GM23338 (cell line): Measurements from ENCODE around the gene SF3A1. TPM values are rescaled to one million over a fixed set of nuclear protein-coding genes. Genes with fewer than 3 reads are reported as not detected.

Experiments used
- ATAC-seq: fragments of 200-7000 bp; cut with Tn5 transposase; 3 replicates; pipeline ENCODE4 v1.9.1; 2020
- DNase-seq: peaks from one replicate; pipeline ENCODE4 v3.0.0-alpha.2; 2015; ENCODE audit warnings: low spot score
- H2AFZ ChIP-seq: fragments of 200-600 bp; sonication (generic); 2 replicates; pipeline ENCODE4 v1.8.0; 2016; ENCODE audit warnings: antibody characterized with exemption, mild to moderate bottlenecking, moderate library complexity
- H3F3A ChIP-seq: fragments of 200-600 bp; sonication (generic); replicated peaks from 2 replicates; pipeline ENCODE4 v1.8.0; 2017; ENCODE audit warnings: antibody characterized with exemption, mixed run types, low read depth
- H3K27ac ChIP-seq: fragments of 200-600 bp; sonication (generic); 2 replicates; pipeline ENCODE4 v1.6.1; 2016; ENCODE audit warnings: low read depth
- H3K27me3 ChIP-seq: fragments of 200-600 bp; sonication (generic); 2 replicates; pipeline ENCODE4 v1.8.0; 2016; ENCODE audit warnings: mild to moderate bottlenecking, mixed run types, moderate library complexity; ENCODE audit not compliant: insufficient read depth
- H3K36me3 ChIP-seq: fragments of 200-600 bp; sonication (generic); 2 replicates; pipeline ENCODE4 v1.8.0; 2016; ENCODE audit warnings: mild to moderate bottlenecking; ENCODE audit not compliant: insufficient read depth
- H3K4me1 ChIP-seq: fragments of 200-600 bp; sonication (generic); 2 replicates; pipeline ENCODE4 v1.8.0; 2016; ENCODE audit warnings: mild to moderate bottlenecking, moderate library complexity; ENCODE audit not compliant: insufficient read depth
- H3K4me2 ChIP-seq: fragments of 200-600 bp; sonication (generic); 2 replicates; pipeline ENCODE4 v1.7.1; 2017; ENCODE audit warnings: mixed run types
- H3K4me3 ChIP-seq: fragments of 200-600 bp; sonication (generic); 2 replicates; pipeline ENCODE4 v1.6.1; 2016; ENCODE audit warnings: mixed run types
- H3K79me2 ChIP-seq: fragments of 200-600 bp; sonication (generic); replicated peaks from 2 replicates; pipeline ENCODE4 v1.8.0; 2017; ENCODE audit warnings: mild to moderate bottlenecking; ENCODE audit not compliant: insufficient read depth
- H3K9me2 ChIP-seq: fragments of 200-600 bp; sonication (generic); 2 replicates; pipeline ENCODE4 v1.8.0; 2017; ENCODE audit not compliant: insufficient read depth
- H4K20me1 ChIP-seq: fragments of 200-600 bp; sonication (generic); replicated peaks from 2 replicates; pipeline ENCODE4 v1.8.0; 2017; ENCODE audit warnings: mild to moderate bottlenecking; ENCODE audit not compliant: insufficient read depth
- H3K27ac Mint-ChIP-seq: 2 replicates; pipeline ENCODE4 v1.8.0; 2020; ENCODE audit warnings: inconsistent platforms, mild to moderate bottlenecking, moderate library complexity, mixed read lengths
- H3K27me3 Mint-ChIP-seq: 3 replicates; pipeline ENCODE4 v1.8.0; 2022; ENCODE audit warnings: low read depth, mild to moderate bottlenecking, moderate library complexity, mixed read lengths, inconsistent platforms; ENCODE audit not compliant: insufficient read depth, poor library complexity
- H3K36me3 Mint-ChIP-seq: 3 replicates; pipeline ENCODE4 v1.8.0; 2021; ENCODE audit warnings: low read depth, mild to moderate bottlenecking, inconsistent platforms, moderate library complexity, mixed read lengths
- H3K4me1 Mint-ChIP-seq: 3 replicates; pipeline ENCODE4 v1.8.0; 2020; ENCODE audit warnings: mild to moderate bottlenecking, inconsistent platforms, mixed read lengths
- H3K4me3 Mint-ChIP-seq: 3 replicates; pipeline ENCODE4 v1.8.0; 2021; ENCODE audit warnings: moderate library complexity, mild to moderate bottlenecking, inconsistent platforms, mixed read lengths
- H3K9me3 Mint-ChIP-seq: 3 replicates; pipeline ENCODE4 v1.8.0; 2020; ENCODE audit warnings: moderate library complexity, mild to moderate bottlenecking, inconsistent platforms, mixed read lengths
- CREB1 ChIP-seq: fragments of 250-450 bp; sonication (Bioruptor Pico); IDR thresholded peaks from 2 replicates; pipeline ENCODE4 v1.5.0; 2020; ENCODE audit warnings: low read depth, mild to moderate bottlenecking, moderate library complexity
- CTCF ChIP-seq, 2 experiments: fragments of 200-600 bp in 1 of 2; sonication (generic) in 1 of 2; conservative IDR thresholded peaks; 2 replicates each; pipeline versions ENCODE4 v1.5.1 to v1.6.1; 2016 to 2017; ENCODE audit warnings: antibody characterized with exemption in 2 of 2, low read depth in 2 of 2, mild to moderate bottlenecking in 2 of 2, moderate library complexity in 1 of 2
- ETS1 ChIP-seq: IDR thresholded peaks from 2 replicates; pipeline ENCODE4 v1.6.1; 2016; ENCODE audit warnings: antibody characterized with exemption
- EZH2 ChIP-seq: fragments of 200-600 bp; sonication (generic); IDR thresholded peaks from one replicate; pipeline ENCODE4 v1.8.0; 2017; ENCODE audit warnings: antibody characterized with exemption, mild to moderate bottlenecking, low read depth; ENCODE audit not compliant: unreplicated experiment
- EZH2phosphoT487 ChIP-seq: fragments of 200-600 bp; sonication (generic); IDR thresholded peaks from one replicate; pipeline ENCODE4 v1.8.1; 2018; ENCODE audit warnings: antibody characterized with exemption; ENCODE audit not compliant: unreplicated experiment
- JUNB ChIP-seq: IDR thresholded peaks from one replicate; pipeline ENCODE4 v1.6.1; 2016; ENCODE audit warnings: antibody characterized with exemption; ENCODE audit not compliant: unreplicated experiment
- NANOG ChIP-seq: IDR thresholded peaks from 2 replicates; pipeline ENCODE4 v1.6.1; 2016; ENCODE audit warnings: antibody characterized with exemption, borderline replicate concordance
- POLR2AphosphoS5 ChIP-seq: IDR thresholded peaks from 2 replicates; pipeline ENCODE4 v1.6.1; 2016; ENCODE audit warnings: antibody characterized with exemption, low read depth
- REST ChIP-seq: IDR thresholded peaks from one replicate; pipeline ENCODE4 v1.6.1; 2018; ENCODE audit warnings: antibody characterized with exemption; ENCODE audit not compliant: unreplicated experiment
- STAT1 ChIP-seq: IDR thresholded peaks from one replicate; pipeline ENCODE4 v1.6.1; 2016; ENCODE audit warnings: antibody characterized with exemption; ENCODE audit not compliant: unreplicated experiment
- ZNF114 ChIP-seq: fragments of 250-450 bp; sonication (Bioruptor Pico); IDR thresholded peaks from 2 replicates; pipeline ENCODE4 v1.5.0; 2020; ENCODE audit warnings: mild to moderate bottlenecking, moderate library complexity
- ZNF331 ChIP-seq: fragments of 250-450 bp; sonication (Bioruptor Pico); IDR thresholded peaks from 2 replicates; pipeline ENCODE4 v1.5.0; 2020; ENCODE audit warnings: low read depth, mild to moderate bottlenecking, moderate library complexity
- polyA plus RNA-seq: library from polyadenylated mRNA; unstranded; fragments of >200 nt; fragmentation: Nextera tagmentation; extraction: Ambion mirVana; gene quantifications from 2 replicates; pipeline ENCODE4 v1.2.1, GENCODE V29; 2016
- total RNA-seq: library from RNA; depleted of rRNA; stranded (reverse); fragments of >200 nt; shearing (Covaris generic); gene quantifications from 2 replicates; pipeline ENCODE4 v1.2.3, GENCODE V29; 2014

Gene SF3A1
- total and polyA plus RNA-seq, 2 experiments from 2014 or later: 107 to 108 TPM

- Mint-ChIP-seq H3K27me3 (peaks cover 4% of the 10 kb centered on the region), H3K36me3 (peaks cover 82% of the 10 kb centered on the region), H3K9me3 (no peaks in the 10 kb centered on the region; the same call in 2 of the 3 replicates), H3K27ac (no peak overlapping the region), H3K4me1 (no peaks in the 10 kb centered on the region), H3K4me3 (no peak overlapping the region)
- TF ChIP-seq NANOG: no peak
- TF ChIP-seq EZH2phosphoT487: no peak
- no peak for TF ChIP-seq REST
- no peak for TF ChIP-seq ZNF331 (CRISPR knock-in tag)
- no peak for TF ChIP-seq ZNF114 (CRISPR knock-in tag)
- TF ChIP-seq CREB1 (CRISPR knock-in tag): no peak
- TF ChIP-seq STAT1: no peak
- no peak for TF ChIP-seq POLR2AphosphoS5
- TF ChIP-seq JUNB: no peak
- TF ChIP-seq ETS1: no peak
- peaks cover 60% of the 10 kb centered on the region for H3K36me3 ChIP-seq
- H3K27ac ChIP-seq: no peak overlapping the region
- no peak overlapping the region for H3K4me2 ChIP-seq
- H3K9me2 ChIP-seq: no peaks in the 10 kb centered on the region
- no peak overlapping the region for H3K4me3 ChIP-seq
- no peaks in the 10 kb centered on the region for H3K27me3 ChIP-seq
- DNase-seq (no peak), ATAC-seq (no peak)
- peaks cover 22% of the 10 kb centered on the region for H4K20me1 ChIP-seq
- H3K4me1 ChIP-seq: no peaks in the 10 kb centered on the region
- H2AFZ ChIP-seq: no peak overlapping the region
- peaks cover 57% of the 10 kb centered on the region for H3K79me2 ChIP-seq
- H3F3A ChIP-seq: 0 out of 2 replicates have a peak, but pooled peaks cover 3% of the 10 kb centered on the region
Observed at GRCh38 chr22:30348809-30349208, 7.9 kb downstream of the SF3A1 start.

- Mint-ChIP-seq H3K4me3 (no peak overlapping the region), H3K36me3 (peaks cover 83% of the 10 kb centered on the region), H3K9me3 (no peaks in the 10 kb centered on the region; the same call in 2 of the 3 replicates), H3K4me1 (no peaks in the 10 kb centered on the region), H3K27me3 (peaks cover 4% of the 10 kb centered on the region), H3K27ac (no peak overlapping the region)
- ATAC-seq (no peak), DNase-seq (no peak)
- no peaks in the 10 kb centered on the region for H3K27me3 ChIP-seq
- peaks cover 53% of the 10 kb centered on the region for H3K79me2 ChIP-seq
- no peak overlapping the region for H2AFZ ChIP-seq
- H3K27ac ChIP-seq: no peak overlapping the region
- H3K4me3 ChIP-seq: no peak overlapping the region
- H3K36me3 ChIP-seq: peaks cover 64% of the 10 kb centered on the region
- H3K4me1 ChIP-seq: no peaks in the 10 kb centered on the region
- no peak overlapping the region for H3K4me2 ChIP-seq
- H3F3A ChIP-seq: 0 out of 2 replicates have a peak, but pooled peaks cover 3% of the 10 kb centered on the region
- H4K20me1 ChIP-seq: peaks cover 23% of the 10 kb centered on the region
- H3K9me2 ChIP-seq: no peaks in the 10 kb centered on the region
- no peak for TF ChIP-seq REST
- no peak for TF ChIP-seq EZH2phosphoT487
- TF ChIP-seq ETS1: no peak
- no peak for TF ChIP-seq EZH2
- TF ChIP-seq ZNF331 (CRISPR knock-in tag): no peak
- no peak for TF ChIP-seq STAT1
- TF ChIP-seq CREB1 (CRISPR knock-in tag): no peak
- no peak for TF ChIP-seq POLR2AphosphoS5
- no peak for TF ChIP-seq CTCF (conservative IDR thresholded peaks at IDR 0.05; ENCODE audit: low read depth in 2 of 2)
- TF ChIP-seq NANOG: no peak
- no peak for TF ChIP-seq JUNB
- TF ChIP-seq ZNF114 (CRISPR knock-in tag): no peak
Observed at GRCh38 chr22:30348404-30348803, 8.3 kb downstream of the SF3A1 start.
